Activated T-cell treated with anti-CD3 and anti-CD28 coated beads, Interleukin-2, amount 50 U/mL, for 1 hour (primary cell): ENCODE results near the gene PLAC9.
A peak's percentile ranks its signal among the peaks of the same experiment; 100 is the strongest.
"Not testable (repeated sequence)": the region's sequence is repeated elsewhere in the genome, so short reads cannot be mapped to it uniquely, and the experiment has no call there.

Experiments used
- DNase-seq: peaks from one replicate; pipeline ENCODE4 v3.0.0-alpha.2; 2020

The PLAC9 gene

GRCh38 chr10:80140251-80140650, 7.7 kb downstream of the PLAC9 start:
- DNase-seq = no peak

- no peak for DNase-seq
Measured at GRCh38 chr10:80141696-80142460, 9.3 kb downstream of the PLAC9 start.

GRCh38 chr10:80144067-80144695, 11.7 kb downstream of the PLAC9 start:
- DNase-seq = peak; percentile 58

DNA sequence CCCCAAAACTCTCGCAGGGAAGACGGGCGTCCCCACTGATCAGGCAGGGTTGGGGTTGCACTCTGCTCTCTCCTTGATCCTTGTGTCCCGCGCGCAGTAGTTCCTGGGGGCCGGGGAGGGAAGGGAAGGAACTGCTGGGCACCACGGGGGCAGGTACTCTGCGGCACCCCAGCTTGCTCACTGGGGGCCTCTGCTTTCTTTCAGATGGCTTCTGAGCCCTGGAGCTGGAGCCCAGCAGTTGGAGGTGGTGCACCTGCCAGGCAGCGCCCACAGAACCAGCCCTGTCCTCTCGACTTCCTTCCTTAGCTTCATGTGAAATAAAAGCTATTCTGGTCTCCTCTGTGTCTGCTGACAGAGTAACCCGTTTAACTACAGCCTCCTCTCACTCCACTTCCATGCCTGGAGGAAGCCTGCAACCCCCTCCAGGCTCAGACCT, 12.2 kb downstream of the PLAC9 start:
- no peak for DNase-seq

- not testable (repeated sequence) for DNase-seq
Measured at GRCh38 chr10:80145406-80146308, 13.1 kb downstream of the PLAC9 start.

DNA sequence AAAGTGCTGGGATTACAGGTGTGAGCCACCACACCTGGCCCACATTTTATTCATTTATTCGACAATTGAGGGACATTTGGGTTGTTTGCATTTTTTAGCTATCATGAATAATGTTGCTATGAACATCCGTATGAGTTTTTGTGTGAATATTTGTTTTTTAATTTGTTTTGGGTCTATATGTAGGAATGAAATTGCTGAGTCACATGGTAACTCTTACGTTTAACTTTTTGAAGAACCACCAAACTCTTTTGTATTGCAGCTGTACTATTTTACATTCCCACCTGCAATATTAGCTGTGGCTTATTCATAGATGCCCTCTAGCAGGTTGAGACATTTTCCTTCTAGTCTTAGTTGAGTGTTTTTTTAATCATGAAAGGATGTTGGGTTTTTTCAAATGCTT, 14.4 kb downstream of the PLAC9 start:
- DNase-seq = no peak

DNA sequence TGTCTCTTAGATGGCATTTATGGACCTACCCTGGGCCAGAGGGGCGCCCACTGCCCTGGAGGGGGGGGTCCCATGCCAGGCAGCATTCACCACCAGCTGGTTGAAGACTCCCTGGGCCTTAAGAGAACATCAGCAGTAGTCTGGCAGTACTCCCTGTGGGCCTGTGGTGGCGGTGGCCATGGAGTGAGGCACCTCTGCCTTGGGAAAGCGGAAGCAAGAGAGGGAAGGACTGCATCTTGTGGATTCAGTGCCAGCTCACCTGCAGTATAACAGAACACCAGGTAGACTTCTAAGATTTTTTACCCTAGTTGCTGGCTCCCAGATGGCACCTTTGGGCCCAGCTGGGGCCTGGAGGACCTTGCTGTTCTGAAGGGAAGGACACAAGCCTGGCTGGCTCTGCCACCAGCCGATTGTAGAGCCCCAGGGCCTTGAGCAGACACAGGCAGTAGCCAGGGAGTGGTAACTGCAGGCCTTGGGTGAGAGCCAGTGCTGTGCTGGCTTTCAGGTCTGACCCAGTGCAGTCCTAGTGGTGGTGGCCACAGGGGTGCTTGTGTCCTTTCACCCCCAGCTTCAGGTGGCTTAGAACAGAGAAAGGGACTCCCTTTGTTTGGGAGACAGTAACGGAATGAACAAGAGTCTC, 15.8 kb downstream of the PLAC9 start:
- no peak for DNase-seq

DNA sequence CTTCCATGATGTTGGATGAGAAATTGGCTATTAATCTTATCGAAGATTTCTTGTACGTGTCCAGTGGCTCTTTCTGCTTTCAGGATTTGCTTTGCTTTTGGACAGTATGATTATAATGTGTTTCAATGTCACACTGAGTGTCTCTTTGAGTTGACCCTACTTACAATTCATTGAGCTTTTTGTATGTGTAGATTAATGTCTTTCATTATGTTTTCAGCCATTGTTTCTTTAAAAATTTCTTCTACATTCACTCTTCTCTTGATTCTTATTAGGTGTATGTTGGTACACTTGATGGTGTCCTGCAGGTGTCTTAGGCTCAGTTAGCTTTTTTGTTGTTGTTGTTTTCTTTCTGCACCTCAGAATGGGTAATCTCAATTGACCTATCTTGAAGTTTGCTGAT, 16.6 kb downstream of the PLAC9 start:
- DNase-seq = no peak

DNA sequence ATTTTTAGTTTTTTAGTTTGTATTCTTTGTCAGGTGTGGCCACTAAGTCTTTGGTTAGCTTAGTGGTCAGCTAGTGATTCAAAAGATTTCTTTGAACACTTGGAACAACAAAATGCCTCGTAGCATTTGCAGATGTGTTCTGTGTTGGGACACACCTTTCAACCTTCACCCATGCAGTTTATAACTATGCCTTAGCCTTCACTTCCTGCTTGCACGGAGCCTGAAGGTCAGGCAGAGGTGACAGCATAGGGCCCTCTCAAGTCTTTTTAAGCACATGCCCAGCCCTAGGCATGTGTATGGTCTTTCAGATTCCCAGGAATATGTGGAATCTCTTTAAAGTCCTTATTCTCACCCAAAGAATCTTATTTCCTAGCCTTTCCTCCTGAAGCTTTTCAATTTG, 17.6 kb downstream of the PLAC9 start:
- no peak for DNase-seq

DNA sequence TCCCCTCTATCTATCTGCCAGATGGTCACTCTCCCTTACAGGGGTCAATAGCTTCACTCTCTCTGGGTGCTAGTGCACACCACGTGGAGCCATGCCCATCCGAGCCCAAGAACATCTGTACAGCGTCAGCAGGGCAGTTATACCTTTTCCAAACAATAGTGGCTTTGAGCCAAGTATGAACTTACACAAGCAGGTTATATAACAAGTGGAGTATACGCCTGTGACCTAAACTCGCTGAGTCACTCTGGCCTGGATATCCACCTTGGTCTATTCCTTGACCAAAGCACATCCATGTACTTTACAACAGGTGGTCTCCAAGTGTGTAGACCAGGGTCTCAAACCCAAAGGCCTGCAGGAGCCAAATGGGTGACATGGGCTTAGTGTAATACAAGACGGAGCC, 20.3 kb downstream of the PLAC9 start:
- no peak for DNase-seq

- no peak for DNase-seq
Measured at GRCh38 chr10:80153460-80153859, 20.9 kb downstream of the PLAC9 start.

DNA sequence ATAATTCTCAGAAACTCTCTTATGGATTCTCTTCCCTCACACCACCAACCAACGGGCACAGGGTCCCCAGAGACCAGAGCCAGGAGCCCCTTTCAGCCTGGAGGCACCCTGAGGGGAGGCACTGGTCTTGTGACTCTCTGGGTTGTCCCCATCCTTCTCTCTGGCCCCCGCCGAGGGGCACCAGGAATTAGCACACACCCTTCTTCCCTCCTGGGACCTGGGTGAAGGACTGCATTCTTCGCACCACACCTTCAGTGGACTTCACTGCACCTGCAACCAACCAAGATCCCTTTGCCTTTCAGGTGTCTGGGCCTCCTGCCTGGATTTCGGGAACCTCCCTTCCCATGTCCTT, 22.1 kb downstream of the PLAC9 start:
- DNase-seq = no peak

DNA sequence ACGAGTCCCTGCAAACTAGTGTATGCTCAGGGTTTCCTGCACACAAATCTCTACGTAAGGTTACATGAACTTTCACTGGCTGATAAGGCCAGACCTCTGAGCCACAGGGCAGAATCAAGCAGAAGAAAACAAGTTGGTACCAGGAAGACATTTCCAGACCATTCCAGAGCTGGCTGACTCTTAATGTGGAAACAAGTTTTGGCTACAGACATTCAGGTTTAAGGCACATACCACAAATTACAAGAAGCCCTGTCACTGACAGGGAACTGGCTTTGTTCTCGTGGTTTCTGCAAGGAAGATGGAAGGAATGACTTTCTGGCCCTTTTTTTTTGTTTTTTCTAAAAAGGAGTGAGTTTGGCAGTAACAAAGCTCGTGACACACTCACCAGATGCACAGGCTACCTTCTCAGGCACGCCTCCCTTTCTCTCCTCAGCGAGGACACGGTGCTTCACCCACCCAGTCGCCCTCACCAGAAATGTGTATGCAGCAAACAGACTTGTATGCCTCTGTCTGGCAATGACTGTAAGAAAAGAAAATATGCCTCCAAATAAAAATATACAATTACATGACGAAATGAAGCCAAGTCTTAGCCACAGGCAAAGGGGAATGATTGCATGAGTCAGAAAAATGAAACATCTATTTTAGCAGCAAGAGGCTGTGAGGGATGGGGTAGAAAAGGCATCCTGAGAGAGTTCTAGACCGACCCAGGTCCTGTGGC, 22.6 kb downstream of the PLAC9 start:
- DNase-seq = no peak

- no peak for DNase-seq
Measured at GRCh38 chr10:80155696-80156215, 23.2 kb downstream of the PLAC9 start.

GRCh38 chr10:80156216-80156615, 23.7 kb downstream of the PLAC9 start:
- DNase-seq = no peak

DNA sequence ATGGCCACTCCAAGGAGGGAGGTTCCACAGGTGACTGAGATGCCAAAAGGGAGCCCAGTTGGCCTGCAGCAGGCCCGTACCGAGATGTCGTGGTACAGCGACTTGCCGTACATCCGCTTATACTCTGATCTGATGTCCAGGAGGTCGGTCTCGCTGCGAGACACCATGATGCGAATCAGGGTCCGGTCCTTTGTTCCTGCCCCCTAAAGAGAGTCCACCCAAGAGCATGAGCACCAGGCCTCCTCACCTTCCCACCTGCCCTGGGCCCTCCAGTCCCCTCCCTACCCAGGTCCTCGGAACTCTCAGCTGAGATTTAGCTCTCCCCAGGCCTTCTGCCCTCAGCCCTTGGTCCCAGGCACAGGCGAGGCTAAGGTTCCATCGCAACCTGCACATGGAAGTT, 25.0 kb downstream of the PLAC9 start:
- no peak for DNase-seq

- no peak for DNase-seq
Measured at GRCh38 chr10:80158126-80158525, 25.6 kb downstream of the PLAC9 start.

DNA sequence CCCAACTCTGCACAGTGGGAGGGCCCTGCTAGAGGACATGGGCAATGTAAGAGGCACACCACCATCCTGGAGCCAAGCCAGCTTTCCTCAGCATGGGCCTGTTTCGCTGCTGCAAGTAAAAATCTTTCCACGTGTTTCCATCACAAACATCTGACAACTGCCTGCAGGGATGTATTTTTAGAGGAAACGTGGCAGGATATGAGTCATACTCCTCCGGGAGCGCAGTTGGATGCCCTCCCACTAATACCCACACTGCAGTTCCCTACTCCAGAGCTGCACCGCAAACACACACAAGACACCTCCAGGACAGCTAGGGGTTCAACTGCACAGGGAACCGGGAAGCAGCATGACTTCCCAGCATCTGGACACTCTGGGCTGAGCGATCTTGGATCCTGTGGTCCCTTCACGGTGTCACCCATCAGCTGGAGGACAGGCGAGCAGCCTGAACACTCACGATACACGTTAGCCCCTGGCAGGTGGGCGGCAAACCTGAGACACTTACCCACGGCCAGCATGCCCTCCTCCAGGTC, 26.1 kb downstream of the PLAC9 start:
- no peak for DNase-seq

- DNase-seq = no peak
Measured at GRCh38 chr10:80159166-80159873, 26.8 kb downstream of the PLAC9 start.

DNA sequence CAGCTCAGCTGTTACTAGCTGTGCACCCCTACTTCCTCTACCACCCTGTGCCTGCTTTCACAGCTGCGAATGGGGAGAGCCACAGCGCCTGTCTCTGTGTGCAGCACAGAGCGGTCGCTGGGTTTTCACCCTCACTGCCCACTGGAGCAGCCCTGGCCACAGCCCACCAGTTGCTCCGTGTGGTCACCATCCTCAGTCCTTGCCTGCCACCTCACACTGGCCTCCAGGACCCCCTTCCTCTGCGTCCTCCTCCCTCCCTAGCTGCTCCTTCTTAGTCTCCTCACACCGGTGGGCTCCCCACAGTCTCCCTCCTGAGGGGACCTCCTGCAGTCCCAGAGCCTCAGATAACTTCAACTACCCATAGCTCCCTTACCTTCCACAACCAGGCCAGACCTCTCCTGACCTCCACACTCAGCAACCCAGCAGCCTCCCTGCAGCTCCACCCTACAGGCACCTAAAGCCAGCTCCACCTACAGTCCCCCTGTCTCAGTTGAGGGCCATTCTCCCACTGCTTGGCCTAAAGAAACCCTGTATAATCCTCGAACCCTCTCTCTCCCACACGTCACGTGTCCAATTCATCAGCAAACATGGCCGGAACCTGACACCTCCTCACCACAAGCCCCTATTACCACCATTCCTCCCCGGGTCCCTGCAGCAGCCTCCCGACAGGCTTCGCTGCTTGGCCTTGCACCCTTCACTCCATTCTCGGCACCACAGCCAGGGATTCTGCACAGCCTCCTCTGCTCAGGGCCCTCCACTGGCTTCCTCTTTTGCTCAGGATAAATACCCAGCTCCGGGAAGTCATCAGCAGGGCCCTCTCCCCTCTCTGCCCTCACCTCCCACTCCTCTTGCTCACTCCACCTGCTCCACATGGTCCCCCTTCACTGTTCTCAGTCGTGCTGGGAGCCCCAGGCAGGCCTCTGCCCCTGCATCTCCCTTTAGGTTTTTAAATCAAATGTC, 28.1 kb downstream of the PLAC9 start:
- no peak for DNase-seq
